Lower leg skin (tissue), 3 donors: ENCODE results near the gene PTPN20.
"Not testable (repeated sequence)": the region's sequence is repeated elsewhere in the genome, so short reads cannot be mapped to it uniquely, and the experiment has no call there.

Experiments
- CTCF ChIP-seq, 3 donors: fragments of 450-650 bp; IDR thresholded peaks; one replicate each; pipeline ENCODE4 v1.5.1; 2016; ENCODE audit warnings: antibody characterized with exemption in 3 of 3, mild to moderate bottlenecking in 3 of 3, moderate library complexity in 2 of 3
- POLR2A ChIP-seq, 2 donors: fragments of 450-650 bp; IDR thresholded peaks; one replicate each; pipeline ENCODE4 v1.6.1; 2016 to 2017; ENCODE audit warnings: antibody characterized with exemption in 2 of 2, mild to moderate bottlenecking in 1 of 2, moderate library complexity in 1 of 2

GRCh38 chr10:46980223-46980622, 69.0 kb downstream of the PTPN20 start:
- TF ChIP-seq CTCF, POLR2A (IDR thresholded peaks at IDR 0.05): not testable (repeated sequence)
